Activated naive CD4-positive, alpha-beta T cell treated with anti-CD3 and anti-CD28 coated beads, Interleukin-2, amount 50 U/mL, for 72 hours (primary cell): ENCODE results near the gene RBBP5. TPM values are rescaled to one million over a fixed set of nuclear protein-coding genes. Genes with fewer than 3 reads are reported as not detected.
"Not testable (repeated sequence)": the region's sequence is repeated elsewhere in the genome, so short reads cannot be mapped to it uniquely, and the experiment has no call there.

ENCODE experiments used
- ATAC-seq, 2 donors: fragments of 150-1000 bp; cut with Tn5 transposase; 2 replicates each; pipeline ENCODE4 v1.10.0; 2021; ENCODE audit warnings: mild to moderate bottlenecking in 2 of 2, moderate library complexity in 2 of 2
- DNase-seq, 2 donors: peaks; one replicate each; pipeline ENCODE4 v3.0.0; 2021 to 2022; ENCODE audit warnings: low spot score in 2 of 2
- H3K27ac Mint-ChIP-seq, 2 donors: one replicate each; pipeline ENCODE4 v1.8.0; 2022; ENCODE audit warnings: mild to moderate bottlenecking in 2 of 2, mixed read lengths in 2 of 2
- H3K36me3 Mint-ChIP-seq, 2 donors: one replicate each; pipeline ENCODE4 v1.8.0; 2022; ENCODE audit warnings: mixed read lengths in 2 of 2
- H3K9me3 Mint-ChIP-seq, 2 donors: one replicate each; pipeline ENCODE4 v1.8.0; 2022; ENCODE audit warnings: mixed read lengths in 2 of 2
- total RNA-seq, 2 donors: library from RNA; stranded (reverse); gene quantifications; one replicate each; pipeline ENCODE4 v1.2.3, GENCODE V29; 2022

RBBP5 gene, protein sequence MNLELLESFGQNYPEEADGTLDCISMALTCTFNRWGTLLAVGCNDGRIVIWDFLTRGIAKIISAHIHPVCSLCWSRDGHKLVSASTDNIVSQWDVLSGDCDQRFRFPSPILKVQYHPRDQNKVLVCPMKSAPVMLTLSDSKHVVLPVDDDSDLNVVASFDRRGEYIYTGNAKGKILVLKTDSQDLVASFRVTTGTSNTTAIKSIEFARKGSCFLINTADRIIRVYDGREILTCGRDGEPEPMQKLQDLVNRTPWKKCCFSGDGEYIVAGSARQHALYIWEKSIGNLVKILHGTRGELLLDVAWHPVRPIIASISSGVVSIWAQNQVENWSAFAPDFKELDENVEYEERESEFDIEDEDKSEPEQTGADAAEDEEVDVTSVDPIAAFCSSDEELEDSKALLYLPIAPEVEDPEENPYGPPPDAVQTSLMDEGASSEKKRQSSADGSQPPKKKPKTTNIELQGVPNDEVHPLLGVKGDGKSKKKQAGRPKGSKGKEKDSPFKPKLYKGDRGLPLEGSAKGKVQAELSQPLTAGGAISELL
- total RNA-seq: 10 to 100 TPM; 19.3 to 24.6 TPM

DNA sequence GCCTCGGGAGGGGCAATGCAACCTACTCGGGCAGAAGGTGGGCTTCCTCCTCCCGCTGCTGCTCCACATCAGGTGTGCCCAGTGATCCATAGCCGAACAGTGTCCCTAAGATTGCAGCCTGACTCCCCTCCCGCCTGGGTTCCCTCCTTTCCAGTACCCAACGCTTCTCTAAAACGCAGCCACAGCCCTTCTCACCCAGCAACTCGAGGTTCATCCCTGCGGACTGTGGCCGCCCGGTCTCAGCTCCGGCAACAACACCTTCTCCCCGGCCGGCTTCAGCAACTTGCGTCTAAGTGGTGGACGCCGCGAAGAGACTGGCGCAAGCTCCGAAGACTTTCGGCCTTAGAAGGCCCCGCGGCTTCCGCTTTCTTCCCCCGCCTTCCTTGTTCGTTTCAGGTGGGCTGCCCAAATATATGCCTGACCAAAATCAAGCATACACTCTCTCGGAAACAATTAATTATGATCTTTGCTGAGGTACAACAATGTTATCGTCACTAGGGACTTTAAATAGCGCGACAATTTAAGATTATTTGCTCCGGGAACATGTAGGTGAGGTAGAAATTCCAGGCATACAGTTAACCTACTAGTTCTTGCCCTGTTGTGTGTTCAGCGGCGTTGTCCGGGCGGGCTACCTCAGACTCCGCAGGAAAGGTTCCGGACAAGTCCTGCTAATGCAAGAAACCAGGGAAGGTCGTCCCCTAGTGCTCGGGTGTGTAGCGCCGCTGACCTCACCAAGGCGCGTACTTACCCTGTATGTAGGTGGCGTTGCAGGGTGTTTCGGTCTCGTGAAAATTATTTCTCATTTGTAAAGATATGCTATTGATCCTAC, at the start of gene RBBP5:
Gene RBBP5, minus strand, starts transcription at position 319 of the 829 bp plus-strand sequence. Its CDS starts 105 bp downstream, at position 214.
- Mint-ChIP-seq H3K36me3 (peaks cover 8 to 16% of the 10 kb centered on the region in 2 donors), H3K9me3 (no peaks in the 10 kb centered on the region), H3K27ac (peak within 1 kb of the TSS; percentile 92 to 100)
- peak; percentile 89 to 98 for DNase-seq
- peak; percentile 97 to 98 for ATAC-seq

DNA sequence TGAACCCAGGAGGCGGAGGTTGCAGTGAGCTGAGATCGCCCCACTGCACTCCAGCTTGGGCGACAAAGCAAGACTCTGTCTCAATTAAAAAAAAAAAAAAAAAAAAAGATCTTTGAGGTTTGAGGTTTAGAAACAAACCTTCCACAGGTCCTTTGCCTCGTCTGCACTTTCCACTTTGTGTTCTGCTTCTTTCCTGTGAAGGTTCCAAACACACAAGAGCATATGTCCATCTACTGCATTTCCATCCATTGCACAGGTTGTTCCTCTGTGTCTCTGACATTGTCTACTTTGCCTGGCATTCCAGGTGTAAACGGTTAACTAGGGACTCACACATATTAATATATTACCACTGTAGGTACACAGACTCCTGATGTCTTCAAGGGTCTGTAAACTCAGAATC, 49.6 kb upstream of the RBBP5 start:
- H3K36me3 Mint-ChIP-seq: peaks cover 6 to 20% of the 10 kb centered on the region in 2 donors
- ATAC-seq: peak in 1 of 2 donors; percentile 21

DNA sequence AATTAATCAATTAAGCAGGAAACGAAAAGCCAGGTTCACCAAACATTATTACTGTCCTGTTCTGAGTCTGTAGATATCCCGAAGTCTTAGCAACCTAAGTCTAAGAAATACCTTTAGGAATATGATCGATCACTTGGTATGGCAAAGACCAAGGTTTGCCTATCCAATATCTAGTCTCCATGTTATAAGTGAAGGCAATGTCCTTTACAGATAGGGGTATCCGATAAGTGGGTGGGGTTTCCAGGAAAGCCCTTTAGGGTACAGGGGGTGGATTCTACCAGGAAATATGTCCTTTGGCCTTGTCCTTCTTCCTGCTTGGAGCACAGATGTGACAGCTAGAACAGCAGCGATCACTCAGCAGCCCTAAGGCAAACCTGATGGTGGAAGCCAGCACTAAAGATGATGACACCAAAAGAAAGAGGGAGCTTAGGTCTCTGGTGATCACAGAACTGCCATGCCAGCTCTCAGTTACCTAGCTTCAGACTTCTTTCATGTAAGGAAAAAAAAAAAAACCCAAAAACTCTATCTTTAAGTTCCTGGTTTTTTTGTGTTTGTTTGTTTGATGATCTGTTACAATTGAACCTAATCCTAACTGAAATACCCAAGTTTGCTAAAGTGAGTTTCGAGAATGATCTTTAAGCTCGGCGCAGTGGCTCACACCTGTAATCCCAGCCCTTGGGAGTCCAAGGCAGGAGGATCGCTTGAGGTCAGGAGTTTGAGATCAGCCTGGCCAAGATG, 48.9 kb upstream of the RBBP5 start:
- DNase-seq (no peak), ATAC-seq (no peak)
- Mint-ChIP-seq H3K36me3 (peaks cover 6 to 20% of the 10 kb centered on the region in 2 donors), H3K9me3 (no peaks in the 10 kb centered on the region), H3K27ac (no peak overlapping the region)

More for the DNA sequence above, 49.6 kb upstream of the RBBP5 start:
- Mint-ChIP-seq H3K9me3 (no peaks in the 10 kb centered on the region), H3K27ac (no peak overlapping the region)
- no peak for DNase-seq

DNA sequence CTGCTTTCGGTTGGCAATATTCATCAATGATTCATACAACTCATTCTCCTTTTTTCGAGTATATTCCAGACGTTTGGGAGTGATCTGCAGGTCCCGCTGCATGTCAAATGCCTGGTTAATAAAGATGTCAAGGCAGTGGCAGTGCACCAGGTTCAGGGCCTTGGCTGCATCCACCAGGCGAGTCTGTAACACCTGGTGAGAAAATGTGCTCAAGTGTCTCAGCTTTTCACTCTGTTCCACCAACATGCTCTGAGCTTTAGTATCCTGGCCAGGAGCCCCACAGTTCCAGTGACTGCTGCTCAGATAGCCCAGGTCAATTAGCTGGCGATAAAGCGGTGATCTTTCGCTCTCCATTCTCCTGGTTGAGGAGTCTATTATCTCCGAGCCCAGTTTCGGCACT, 47.5 kb upstream of the RBBP5 start:
- DNase-seq: no peak
- no peaks in the 10 kb centered on the region for H3K9me3 Mint-ChIP-seq
- peaks cover 6 to 20% of the 10 kb centered on the region in 2 donors for H3K36me3 Mint-ChIP-seq

DNA sequence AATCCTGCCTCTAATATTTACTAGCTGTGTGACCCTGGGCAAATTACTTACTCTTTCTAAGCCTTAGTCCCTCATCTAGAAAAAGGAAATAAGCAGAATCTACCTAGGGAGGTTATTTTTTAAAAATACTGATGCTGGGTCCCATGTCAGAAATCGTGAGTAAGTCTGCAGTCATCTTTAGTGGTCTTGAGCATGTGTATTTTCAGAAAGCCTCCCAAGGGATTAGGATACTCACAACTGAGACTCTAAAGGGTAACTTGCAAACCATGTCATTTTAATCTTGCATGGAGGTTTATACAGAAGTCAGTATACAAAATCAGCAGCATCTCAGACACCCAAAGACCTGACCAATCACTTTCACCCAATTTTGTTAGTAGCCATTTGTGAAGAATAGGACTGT, 46.5 kb upstream of the RBBP5 start:
- Mint-ChIP-seq H3K36me3 (peaks cover 13 to 26% of the 10 kb centered on the region in 2 donors), H3K27ac (no peak overlapping the region), H3K9me3 (no peaks in the 10 kb centered on the region)
- ATAC-seq (no peak), DNase-seq (no peak)

More for the DNA sequence above, 47.5 kb upstream of the RBBP5 start:
- no peak for ATAC-seq
- no peak overlapping the region for H3K27ac Mint-ChIP-seq

DNA sequence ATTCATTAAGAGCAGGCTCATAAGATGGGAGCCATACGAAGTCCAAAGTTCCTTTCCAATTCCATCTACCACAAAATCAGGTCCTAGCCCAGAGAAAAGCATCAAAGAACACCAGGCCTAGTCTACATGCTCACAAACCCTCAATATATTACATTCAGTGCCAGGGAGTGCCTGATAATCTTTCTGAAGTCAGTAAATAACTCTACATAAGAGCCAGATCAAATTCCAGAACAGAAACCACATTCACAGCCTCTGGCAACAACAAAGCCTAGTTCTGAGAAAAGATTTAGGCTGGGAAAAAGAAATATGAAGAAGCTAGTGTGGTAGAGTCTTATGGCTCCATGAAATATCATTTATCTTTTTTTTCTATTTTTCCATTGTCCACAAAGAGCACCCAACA, 40.5 kb upstream of the RBBP5 start:
- DNase-seq (no peak), ATAC-seq (no peak)
- Mint-ChIP-seq H3K27ac (no peak overlapping the region), H3K36me3 (peaks cover 38 to 56% of the 10 kb centered on the region in 2 donors), H3K9me3 (peaks cover 0 to 10% of the 10 kb centered on the region in 2 donors)

DNA sequence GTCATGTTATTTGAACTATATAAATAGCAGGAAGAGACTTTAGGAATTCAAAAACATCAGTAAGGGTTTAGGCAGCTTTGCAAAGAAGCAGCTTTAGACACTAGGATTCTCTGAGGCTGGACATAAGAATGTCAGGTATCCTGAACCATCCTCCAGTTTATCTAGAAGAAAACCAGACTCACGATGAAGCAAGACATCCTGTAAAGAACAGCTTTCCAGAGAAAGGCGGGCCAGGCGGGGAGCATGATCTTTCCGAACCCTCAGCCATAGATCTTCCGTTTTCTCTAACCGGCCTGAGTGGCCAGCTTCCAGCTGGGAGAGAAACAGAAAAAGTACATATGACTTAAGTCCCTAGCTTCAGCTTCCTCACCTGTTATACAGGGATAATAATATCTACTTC, 39.3 kb upstream of the RBBP5 start:
- H3K36me3 Mint-ChIP-seq: peaks cover 47 to 69% of the 10 kb centered on the region in 2 donors
- DNase-seq: no peak
- H3K27ac Mint-ChIP-seq: no peak overlapping the region
- ATAC-seq: no peak
- peaks cover 9 to 22% of the 10 kb centered on the region in 2 donors for H3K9me3 Mint-ChIP-seq

DNA sequence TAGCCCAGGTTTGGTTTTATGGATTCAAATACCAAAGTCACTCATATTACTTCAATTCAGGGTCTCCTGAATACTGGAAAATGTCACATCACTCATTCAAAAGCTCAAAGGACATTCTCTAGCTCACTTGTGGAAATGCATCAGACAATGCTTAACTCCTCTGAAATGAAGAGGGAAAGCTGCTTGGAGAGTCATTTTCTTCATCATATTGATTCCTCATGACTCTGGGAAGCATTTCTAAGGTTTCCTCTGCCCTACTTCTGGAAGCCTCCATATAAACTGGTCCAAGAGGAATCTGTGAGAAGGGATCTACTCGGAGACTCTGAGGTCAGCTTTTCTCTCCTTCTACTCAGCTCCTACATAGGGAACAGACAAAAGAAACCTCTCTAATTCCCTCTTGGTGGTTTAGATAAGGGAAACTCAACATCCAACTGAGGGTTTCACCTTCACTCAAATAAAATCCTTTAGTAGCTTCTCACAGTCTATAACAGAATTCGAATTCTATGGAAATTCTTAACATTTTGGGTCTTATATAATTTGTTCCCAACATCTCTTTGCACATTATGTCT, 36.4 kb upstream of the RBBP5 start:
- Mint-ChIP-seq H3K36me3 (peaks cover 52 to 83% of the 10 kb centered on the region in 2 donors), H3K9me3 (peaks cover 9 to 23% of the 10 kb centered on the region in 2 donors), H3K27ac (no peak overlapping the region)
- no peak for DNase-seq
- no peak for ATAC-seq

DNA sequence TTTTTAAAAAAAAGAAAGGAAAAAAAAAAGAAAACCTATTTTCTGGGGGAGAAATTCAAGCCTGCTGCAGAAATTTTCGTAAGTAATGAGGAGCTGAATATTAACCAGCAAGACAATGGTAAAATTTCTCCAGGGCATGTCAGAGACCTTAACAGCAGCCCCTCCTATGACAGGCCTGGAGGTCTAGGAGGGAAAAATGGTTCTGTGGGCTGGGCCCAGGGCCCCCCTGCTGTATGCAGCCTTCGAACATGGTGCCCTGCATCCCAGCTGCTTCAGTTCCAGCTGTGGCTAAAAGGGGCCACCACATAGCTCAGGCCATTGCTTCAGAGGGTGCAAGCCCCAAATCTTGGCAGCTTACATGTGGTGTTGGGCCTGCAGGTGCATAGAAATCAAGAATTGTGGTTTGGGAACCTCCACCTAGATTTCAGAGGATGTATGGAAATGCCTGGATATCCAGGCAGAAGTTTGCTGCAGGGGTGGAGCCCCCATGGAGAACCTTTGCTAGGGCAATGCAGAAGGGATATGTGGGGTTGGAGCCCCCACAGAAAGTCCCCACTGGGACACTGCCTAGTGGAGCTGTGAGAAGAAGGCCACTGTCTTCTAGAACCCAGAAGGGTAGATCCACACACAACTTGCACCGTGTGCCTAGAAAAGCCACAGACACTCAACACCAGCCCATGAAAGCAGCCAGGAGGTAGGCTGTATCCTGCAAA, 34.0 kb upstream of the RBBP5 start:
- peaks cover 9 to 23% of the 10 kb centered on the region in 2 donors for H3K9me3 Mint-ChIP-seq
- DNase-seq, H3K27ac Mint-ChIP-seq, ATAC-seq: not testable (repeated sequence)
- peaks cover 46 to 67% of the 10 kb centered on the region in 2 donors for H3K36me3 Mint-ChIP-seq

DNA sequence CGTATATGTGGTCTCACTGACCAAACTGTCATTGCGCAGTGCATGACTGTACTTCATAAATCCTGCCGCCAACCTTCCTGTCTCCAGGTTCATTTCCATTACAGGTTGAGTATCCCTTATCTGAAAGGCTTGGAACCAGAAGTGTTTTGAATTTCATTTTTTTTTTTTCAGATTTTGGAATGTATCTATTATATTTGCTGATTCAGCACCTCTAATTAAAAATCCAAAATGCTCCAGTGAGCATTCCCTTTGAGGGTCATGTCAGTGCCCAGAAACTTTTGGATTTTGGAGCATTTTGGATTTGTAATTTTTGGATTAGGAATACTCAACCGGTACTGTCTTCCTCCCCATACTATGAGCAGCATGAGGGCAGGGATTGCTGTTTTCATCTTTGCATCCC, 30.7 kb upstream of the RBBP5 start:
- no peak overlapping the region for H3K27ac Mint-ChIP-seq
- peaks cover 26 to 35% of the 10 kb centered on the region in 2 donors for H3K36me3 Mint-ChIP-seq
- DNase-seq: no peak

DNA sequence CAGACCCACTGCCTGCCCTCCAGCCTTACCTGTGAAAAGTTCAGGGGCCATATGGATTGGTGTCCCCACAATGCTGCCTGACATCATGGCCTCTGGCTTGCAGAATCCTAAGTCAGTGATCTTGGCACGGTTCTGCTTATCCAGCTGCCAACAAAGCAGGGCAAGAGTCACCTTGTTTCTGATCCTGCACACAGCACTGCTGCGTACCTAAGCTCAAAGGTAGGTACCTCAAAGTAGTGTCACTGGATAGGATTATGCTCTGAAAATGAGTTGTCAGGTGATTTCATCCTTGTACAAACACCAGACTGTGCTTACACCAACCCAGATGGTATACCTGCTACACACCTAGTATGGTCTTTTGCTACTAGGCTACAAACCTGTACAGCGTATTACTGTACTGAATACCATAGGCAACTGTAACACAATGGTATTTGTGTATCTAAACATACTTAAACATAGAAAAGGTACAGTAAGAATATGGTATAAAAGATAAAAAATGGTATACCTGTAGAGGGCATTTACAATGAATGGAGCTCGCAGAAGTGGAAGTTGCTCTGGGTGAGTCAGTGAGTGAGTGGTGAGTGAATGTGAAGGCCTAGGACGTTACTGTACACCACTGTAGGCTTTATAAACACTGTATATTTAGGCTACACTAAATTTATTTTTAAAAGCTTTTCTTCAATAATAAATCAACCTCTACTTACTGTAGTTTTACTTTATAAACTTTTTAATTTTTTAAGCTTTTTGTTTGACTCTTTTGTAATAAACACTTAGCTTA, 29.1 kb upstream of the RBBP5 start:
- ATAC-seq: no peak
- Mint-ChIP-seq H3K36me3 (peaks cover 9 to 19% of the 10 kb centered on the region in 2 donors), H3K27ac (no peak overlapping the region), H3K9me3 (no peaks in the 10 kb centered on the region)
- DNase-seq: no peak

More for the DNA sequence above, 30.7 kb upstream of the RBBP5 start:
- ATAC-seq: no peak
- H3K9me3 Mint-ChIP-seq: peaks cover 9 to 15% of the 10 kb centered on the region in 2 donors

DNA sequence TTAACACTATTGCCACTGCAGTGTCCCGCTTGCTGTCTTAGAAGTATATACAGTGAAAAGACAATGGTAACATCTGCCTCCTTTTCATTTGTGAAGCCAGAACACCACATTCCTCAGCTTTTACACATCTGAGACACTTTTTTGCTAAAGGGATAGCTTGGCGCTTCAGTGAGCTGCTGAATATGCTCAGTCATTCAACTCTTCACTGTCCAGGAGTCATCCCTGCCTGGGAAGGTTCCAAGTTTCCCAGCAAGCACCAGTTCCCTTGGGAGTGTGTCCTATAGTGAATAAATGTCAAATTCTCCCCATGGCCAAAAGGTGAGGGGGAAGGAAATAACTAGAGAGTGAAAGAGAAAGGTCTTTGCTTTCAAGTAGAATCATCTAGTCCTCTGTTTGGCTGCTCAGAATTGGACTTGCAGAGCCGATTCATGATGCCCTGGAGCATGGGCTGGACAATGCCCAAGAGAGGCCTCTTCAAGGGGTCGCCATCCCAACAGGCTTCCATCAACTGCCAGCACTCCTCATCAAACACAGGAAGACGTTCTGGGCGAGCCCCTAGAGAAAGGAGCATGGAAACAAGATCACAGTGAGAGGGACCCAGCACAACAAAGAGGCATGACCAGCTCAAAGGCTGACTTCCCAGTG, 25.5 kb upstream of the RBBP5 start:
- Mint-ChIP-seq H3K9me3 (no peaks in the 10 kb centered on the region), H3K27ac (peak overlapping the region in 1 of 2 donors; percentile 18), H3K36me3 (no peaks in the 10 kb centered on the region)
- ATAC-seq (no peak), DNase-seq (no peak)

DNA sequence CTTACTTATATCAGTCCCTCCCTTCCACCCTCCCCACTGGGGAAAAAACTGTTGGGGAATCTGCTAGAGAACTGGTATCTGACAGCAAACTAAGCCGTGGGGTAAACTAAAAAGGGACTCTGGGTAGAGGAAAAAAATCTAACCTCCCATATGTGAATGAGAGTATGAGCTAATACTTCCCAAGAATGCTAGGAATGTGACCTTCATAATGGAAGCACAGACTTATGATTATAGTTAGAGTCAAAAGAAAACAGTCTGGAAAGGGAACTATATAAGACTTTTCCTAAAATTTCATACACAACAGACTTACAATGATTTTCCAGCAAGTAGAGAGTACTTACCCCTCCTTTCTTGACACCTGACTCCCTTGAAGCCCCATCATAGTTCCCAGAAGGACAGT, 23.0 kb upstream of the RBBP5 start:
- Mint-ChIP-seq H3K27ac (no peak overlapping the region), H3K9me3 (no peaks in the 10 kb centered on the region), H3K36me3 (no peaks in the 10 kb centered on the region)
- DNase-seq (no peak), ATAC-seq (no peak)

DNA sequence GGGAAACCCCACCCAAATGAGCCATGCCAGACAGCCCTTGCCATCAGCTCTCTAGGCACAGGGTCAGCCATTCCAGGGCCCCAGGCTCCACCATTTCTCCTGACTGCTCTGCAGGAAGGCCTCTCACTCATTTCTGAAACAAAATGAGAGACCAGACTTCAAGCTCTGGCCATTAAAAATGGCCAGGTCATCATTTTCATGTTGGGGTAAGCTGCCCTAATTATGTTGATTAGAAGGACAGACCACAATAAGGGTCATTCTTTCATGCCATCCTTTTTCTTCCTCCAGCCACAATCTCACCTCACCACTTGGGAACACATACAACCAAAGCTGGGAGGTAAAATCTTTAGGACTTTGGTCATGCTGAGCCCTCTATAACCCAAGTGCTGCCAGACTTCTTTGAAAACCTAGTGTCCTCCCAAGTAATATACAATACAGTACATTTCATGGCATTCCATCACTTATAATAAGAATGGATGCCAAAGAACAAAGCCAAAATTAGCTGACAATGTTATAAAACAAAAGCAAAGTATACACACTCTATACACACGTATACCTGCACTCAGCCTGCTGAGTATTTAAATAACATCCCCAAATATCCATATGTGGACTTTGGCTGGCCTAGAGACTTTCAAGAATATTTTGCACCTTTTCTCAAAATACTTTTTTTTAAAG, 22.4 kb upstream of the RBBP5 start:
- peak overlapping the region in 1 of 2 donors; percentile 46 for H3K27ac Mint-ChIP-seq
- H3K9me3 Mint-ChIP-seq: no peaks in the 10 kb centered on the region
- no peaks in the 10 kb centered on the region for H3K36me3 Mint-ChIP-seq
- no peak for ATAC-seq
- DNase-seq: no peak
